Fibroblast of lung (primary cell): ENCODE data around the gene TMEM203.

Experiments
- EZH2 ChIP-seq: IDR thresholded peaks from 2 replicates; pipeline ENCODE4 v1.5.1; 2012; ENCODE audit warnings: low read length, control low read depth, mild to moderate bottlenecking; ENCODE audit errors: missing control alignments
- TF ChIP-seq, protein P1 (sequence below), 2 donors: IDR thresholded peaks in 1 of 2; conservative IDR thresholded peaks in 1 of 2; 1 replicate in 1 of 2; 2 replicates in 1 of 2; pipeline ENCODE4 v1.5.1; 2011 to 2012; ENCODE audit warnings: low read length in 2 of 2, control low read depth in 1 of 2, inconsistent platforms in 1 of 2, low read depth in 1 of 2, mild to moderate bottlenecking in 1 of 2

DNA sequence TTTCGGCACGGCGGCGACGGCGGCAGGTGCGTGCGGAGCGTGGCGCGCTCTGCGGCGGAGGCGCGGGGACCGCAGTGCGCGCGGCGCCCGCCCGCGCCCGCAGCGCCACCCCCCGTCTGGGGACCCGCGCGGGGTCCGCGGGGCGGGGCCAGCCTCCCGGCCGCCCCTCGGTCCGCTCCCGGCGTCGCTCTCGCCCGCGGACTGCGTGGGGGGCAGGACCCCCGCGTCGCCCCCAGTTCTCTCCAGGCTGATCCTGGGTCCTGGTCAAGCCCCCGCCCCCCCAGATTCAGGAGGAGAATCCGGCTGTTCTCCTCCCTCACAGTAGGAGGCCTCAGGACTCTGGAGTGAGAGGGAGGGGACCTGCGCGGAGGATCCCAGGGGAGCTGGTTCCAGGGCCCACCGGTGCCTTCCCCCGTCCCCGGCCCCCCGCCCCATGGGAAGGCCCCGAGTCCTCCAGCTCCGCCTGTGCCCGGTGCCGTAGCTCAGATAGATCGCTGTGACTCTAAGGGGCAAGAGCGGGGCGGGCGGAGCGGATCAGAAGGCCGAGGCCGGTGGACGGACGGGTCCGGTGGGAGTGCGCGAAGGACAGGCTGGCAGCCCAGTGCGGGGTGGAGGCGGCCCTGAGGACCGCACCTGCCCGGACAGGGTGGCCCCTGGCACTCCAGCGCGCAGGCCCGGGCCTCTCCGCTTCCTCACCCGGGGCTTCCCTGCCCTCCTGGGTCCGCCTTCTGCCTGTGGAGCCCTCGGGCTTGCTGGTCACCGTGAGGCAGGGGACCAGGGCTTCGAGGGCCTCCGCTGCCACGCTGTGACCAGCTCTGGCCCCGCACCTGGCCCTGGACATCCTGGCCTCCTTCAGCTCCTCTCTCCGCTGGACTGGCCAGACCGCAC lies 17.0 kb upstream of the TMEM203 start, which contains the start of gene RNF208:
- TF ChIP-seq, protein P1, sequence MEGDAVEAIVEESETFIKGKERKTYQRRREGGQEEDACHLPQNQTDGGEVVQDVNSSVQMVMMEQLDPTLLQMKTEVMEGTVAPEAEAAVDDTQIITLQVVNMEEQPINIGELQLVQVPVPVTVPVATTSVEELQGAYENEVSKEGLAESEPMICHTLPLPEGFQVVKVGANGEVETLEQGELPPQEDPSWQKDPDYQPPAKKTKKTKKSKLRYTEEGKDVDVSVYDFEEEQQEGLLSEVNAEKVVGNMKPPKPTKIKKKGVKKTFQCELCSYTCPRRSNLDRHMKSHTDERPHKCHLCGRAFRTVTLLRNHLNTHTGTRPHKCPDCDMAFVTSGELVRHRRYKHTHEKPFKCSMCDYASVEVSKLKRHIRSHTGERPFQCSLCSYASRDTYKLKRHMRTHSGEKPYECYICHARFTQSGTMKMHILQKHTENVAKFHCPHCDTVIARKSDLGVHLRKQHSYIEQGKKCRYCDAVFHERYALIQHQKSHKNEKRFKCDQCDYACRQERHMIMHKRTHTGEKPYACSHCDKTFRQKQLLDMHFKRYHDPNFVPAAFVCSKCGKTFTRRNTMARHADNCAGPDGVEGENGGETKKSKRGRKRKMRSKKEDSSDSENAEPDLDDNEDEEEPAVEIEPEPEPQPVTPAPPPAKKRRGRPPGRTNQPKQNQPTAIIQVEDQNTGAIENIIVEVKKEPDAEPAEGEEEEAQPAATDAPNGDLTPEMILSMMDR (conservative IDR thresholded peaks at IDR 0.05 in 1 of 2, IDR thresholded peaks at IDR 0.05 in 1 of 2; ENCODE audit: low read depth in 1 of 2, low read length in 2 of 2): no peak
- TF ChIP-seq EZH2: no peak
